Left renal pelvis (tissue), 4 donors: Measurements from ENCODE around the gene CACNA1F. TPM values are rescaled to one million over a fixed set of nuclear protein-coding genes. Genes with fewer than 3 reads are reported as not detected.
A peak's percentile ranks its signal among the peaks of the same experiment; 100 is the strongest.

Experiments
- DNase-seq, 4 donors: peaks; one replicate each; pipeline ENCODE4 v3.0.0-alpha.2; 2013; ENCODE audit warnings: low read depth in 4 of 4, low spot score in 3 of 4
- polyA plus RNA-seq, 4 donors: library from polyadenylated mRNA; unstranded; fragments of 120-200 nt; gene quantifications; one replicate each; pipeline ENCODE4 v1.2.1, GENCODE V29; 2013; ENCODE audit not compliant: insufficient read length in 4 of 4

The CACNA1F gene
- polyA plus RNA-seq: under 1 TPM; 0.03 to 0.70 (median 0.11) TPM

- DNase-seq: no peak
These were observed at the start of gene CACNA1F for GRCh38 chrX:49233176-49233575. Gene CACNA1F, minus strand, starts transcription at chrX:49233340. Its CDS starts 31 bp downstream, at chrX:49233309.

GRCh38 chrX:49282647-49283011, 49.5 kb upstream of the CACNA1F start:
- DNase-seq: no peak

GRCh38 chrX:49278081-49278480, 44.9 kb upstream of the CACNA1F start:
- DNase-seq: no peak

GRCh38 chrX:49277535-49277830, 44.3 kb upstream of the CACNA1F start:
- DNase-seq: no peak

- no peak for DNase-seq
These were observed 43.8 kb upstream of the CACNA1F start for GRCh38 chrX:49276671-49277534.

- DNase-seq: no peak
These were observed 43.1 kb upstream of the CACNA1F start for GRCh38 chrX:49276207-49276606.

GRCh38 chrX:49273181-49273727, 40.1 kb upstream of the CACNA1F start:
- no peak for DNase-seq

- DNase-seq: no peak
These were observed 39.3 kb upstream of the CACNA1F start for GRCh38 chrX:49272421-49272820.

GRCh38 chrX:49271341-49271740, 38.2 kb upstream of the CACNA1F start:
- DNase-seq: no peak

GRCh38 chrX:49270249-49270921, 37.2 kb upstream of the CACNA1F start:
- DNase-seq: no peak

GRCh38 chrX:49269767-49270248, 36.7 kb upstream of the CACNA1F start, which contains the start of gene PPP1R3F:
Gene PPP1R3F, plus strand, starts transcription at chrX:49269793. Its CDS starts 77 bp downstream, at chrX:49269870.
- DNase-seq: no peak

- DNase-seq: peak; percentile 85 to 92 (median 88)
These were observed 36.0 kb upstream of the CACNA1F start for GRCh38 chrX:49269010-49269766.

GRCh38 chrX:49268702-49269009, 35.5 kb upstream of the CACNA1F start:
- no peak for DNase-seq

- DNase-seq: no peak
These were observed 33.6 kb upstream of the CACNA1F start for GRCh38 chrX:49266523-49267445.

GRCh38 chrX:49264460-49264859, 31.3 kb upstream of the CACNA1F start, which contains the start of gene FOXP3:
Gene FOXP3, minus strand, starts transcription at chrX:49264710. Its CDS starts 6,205 bp downstream, at chrX:49258505.
- no peak for DNase-seq

- DNase-seq: no peak
These were observed 30.5 kb upstream of the CACNA1F start for GRCh38 chrX:49263631-49264030.

- no peak for DNase-seq
These were observed 29.5 kb upstream of the CACNA1F start for GRCh38 chrX:49262603-49263002.

GRCh38 chrX:49260221-49260985, 27.3 kb upstream of the CACNA1F start:
- DNase-seq: no peak

- no peak for DNase-seq
These were observed 25.6 kb upstream of the CACNA1F start for GRCh38 chrX:49258749-49259124.
